GM19099 (cell line): ENCODE data around the gene TATDN3.

Experiments
- POLR2A ChIP-seq: IDR thresholded peaks from 3 replicates; pipeline ENCODE4 v1.6.1; 2011; ENCODE audit warnings: low read depth; ENCODE audit not compliant: insufficient read length; ENCODE audit errors: extremely low read depth

The TATDN3 gene

GRCh38 chr1:212860713-212861581, 69.3 kb downstream of the TATDN3 start:
- TF ChIP-seq POLR2A: no peak

GRCh38 chr1:212862111-212862690, 70.5 kb downstream of the TATDN3 start:
- no peak for TF ChIP-seq POLR2A

- no peak for TF ChIP-seq POLR2A
These were observed 72.5 kb downstream of the TATDN3 start for GRCh38 chr1:212864201-212864600.
